ENCODE measurements around the gene PLCB1. TPM values are rescaled to one million over a fixed set of nuclear protein-coding genes. Genes with fewer than 3 reads are reported as not detected.
"Not testable (repeated sequence)": the region's sequence is repeated elsewhere in the genome, so short reads cannot be mapped to it uniquely, and the experiment has no call there.

Gene PLCB1
- polyA plus RNA-seq, 5 donors = 11.8 to 27.1 (median 19.5) TPM

DNA sequence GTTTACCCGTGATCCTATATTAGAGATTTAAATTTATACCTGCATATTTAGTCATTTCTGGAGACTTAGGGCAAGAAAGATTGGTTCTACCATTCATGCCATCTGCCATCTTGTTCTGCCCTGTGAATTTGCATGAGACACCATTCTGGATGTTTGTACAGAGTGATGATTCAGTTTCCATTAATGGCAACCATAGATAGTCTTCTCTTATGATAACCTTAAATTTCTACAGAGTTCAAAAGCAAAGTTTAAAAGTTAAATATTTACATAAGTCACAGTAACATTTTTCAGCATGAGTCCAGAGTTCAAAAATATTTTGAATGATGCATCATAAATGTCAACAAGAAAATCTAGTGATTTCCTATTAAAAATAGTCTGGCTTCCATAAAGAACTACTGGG is 23.2 kb downstream of the PLCB1 start:
- DNase-seq = no peak

DNA sequence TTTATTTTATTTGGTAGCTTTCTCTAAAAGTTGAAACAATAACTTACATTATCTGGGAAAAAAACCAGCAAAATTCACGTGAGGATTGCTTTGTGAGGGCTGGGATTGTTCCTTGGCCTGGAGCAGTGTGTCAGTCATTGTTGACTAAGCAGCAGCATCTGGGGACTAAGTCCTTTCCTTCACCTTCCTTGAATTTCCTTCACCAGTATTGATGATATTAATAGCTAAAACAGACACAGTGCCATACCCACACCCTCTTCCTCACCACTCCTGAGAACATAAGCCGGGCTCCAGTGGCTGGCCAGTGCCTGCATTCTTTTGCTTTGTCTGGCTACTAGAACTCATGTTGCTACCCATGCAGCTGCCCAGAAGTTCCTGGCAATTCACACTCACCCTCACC is 23.7 kb downstream of the PLCB1 start:
- no peak for DNase-seq

DNA sequence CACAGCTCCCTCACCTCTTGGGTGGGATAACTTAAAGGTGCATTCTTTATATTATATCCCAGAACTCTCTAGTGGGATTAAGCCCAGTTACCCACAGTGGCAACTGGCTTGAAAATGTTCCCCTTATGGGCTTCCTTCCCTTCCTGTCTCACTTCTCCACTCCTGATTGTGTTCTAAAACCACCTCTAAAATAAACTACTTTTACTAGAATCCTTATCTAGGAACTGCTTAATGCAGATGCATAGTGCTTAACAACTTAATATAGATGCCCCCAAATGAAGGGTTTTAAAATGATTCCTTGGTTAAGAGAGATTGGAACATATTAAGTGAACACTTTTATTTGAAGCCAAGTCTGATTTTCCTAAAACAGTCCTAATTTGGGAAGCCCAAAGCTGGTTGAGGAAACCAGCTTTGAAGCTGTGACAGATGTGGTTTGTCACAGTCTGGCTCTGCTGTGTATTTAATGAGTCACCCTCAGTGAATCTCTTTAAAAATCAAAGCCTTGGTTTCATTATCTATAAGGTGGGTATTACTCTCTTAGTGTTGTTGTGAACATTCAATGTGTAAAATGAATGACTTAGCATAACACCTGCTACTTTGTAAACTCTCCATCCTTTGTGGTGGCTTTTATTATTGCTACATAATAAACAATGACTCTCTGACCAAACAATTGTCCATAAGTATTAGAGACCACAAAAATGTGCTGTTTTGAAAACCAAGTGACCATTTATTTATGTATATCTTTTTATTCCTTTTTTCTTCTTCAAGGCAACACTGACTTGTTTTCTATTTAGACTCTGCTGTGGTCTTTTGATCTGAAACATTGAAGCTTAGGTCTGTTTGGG is 24.4 kb downstream of the PLCB1 start:
- DNase-seq = no peak

DNA sequence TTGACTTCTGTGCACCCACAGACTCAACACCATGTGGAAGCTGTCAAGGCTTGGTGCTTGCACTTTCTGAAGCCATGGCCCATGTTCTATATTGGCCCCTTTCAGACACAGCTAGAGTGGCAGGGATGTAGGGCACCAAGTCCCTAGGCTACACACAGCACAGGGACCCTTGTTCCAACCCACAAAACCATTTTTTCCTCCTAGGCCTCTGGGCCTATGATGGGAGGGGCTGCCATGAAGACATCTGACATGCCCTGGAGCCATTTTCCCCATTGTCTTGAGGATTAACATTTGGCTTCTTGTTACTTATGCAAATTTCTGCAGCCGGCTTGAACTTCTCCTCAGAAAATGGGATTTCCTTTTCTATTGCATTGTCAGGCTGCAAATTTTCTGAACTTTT is 27.2 kb downstream of the PLCB1 start:
- not testable (repeated sequence) for DNase-seq

DNA sequence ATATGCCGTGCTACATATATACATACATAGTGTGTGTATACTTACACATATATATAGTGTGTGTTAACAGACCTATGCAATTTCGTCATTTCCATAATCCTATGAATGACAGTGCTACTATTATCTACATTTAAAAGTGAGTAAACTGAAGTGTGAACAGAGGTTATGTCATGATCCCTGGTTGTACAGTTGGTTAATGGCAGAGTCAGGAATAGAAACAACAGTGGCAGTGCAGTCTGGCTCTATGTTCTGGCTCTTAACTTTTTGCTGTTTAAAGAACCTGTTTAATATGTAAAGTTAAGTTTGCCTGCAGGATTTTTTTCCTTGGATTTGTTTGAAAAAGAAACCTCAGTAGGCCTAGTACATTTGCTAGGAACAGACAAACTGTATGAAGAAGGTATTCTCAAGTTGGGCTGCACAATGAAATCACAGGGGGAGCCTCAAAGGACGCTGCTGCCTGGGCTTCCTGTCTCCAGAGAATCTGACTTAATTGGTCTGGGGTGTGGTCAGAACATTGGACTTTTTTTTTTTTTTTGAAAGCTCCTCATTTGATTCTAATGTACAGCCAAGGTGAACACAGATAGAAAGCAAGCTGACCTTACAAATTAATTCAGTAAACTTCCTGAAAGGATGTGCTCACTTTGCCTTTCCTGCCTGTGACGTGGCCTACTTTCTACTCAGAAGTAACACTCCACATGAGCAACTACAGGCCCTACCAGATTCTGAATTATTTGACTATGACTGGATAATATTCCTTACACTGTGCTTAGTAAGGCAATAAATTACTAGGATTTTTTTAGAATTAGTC is 29.4 kb downstream of the PLCB1 start:
- DNase-seq = no peak

DNA sequence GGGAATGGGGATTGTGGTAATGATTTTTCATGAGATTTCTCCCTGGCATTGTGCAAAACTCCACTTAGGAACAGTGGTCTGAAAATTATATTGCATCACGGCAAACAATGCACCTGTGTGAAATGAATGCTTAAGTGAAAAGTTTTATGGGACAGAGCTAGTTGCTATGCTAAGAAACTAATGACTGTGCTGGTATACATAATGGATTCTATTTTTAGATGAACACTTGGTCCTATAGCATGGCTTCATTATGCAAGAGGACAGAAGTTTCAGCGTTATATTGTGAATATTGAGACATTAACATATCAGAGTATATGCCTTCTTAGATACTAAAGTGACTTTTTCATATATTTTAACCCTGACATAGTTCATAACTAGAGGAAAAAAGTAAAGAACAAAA is 30.5 kb downstream of the PLCB1 start:
- no peak for DNase-seq

DNA sequence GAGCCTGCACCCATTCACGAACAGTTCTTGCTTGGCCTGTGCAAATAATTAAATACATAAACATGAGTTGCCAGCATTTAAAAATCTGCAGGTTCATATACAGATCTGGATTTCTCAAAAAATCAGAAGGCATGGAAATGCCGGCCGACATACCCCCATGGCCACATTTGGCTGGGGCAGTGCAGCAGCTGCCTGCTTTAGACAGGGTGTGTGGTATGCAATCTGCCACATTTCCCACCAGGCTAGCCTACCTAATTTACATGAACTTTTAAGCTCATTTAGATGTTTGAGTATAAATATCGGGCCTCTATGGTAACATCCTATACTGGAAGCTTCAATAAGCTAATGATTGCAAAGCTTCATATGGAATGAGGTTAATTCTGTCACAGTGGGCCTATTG is 31.5 kb downstream of the PLCB1 start:
- no peak for DNase-seq

DNA sequence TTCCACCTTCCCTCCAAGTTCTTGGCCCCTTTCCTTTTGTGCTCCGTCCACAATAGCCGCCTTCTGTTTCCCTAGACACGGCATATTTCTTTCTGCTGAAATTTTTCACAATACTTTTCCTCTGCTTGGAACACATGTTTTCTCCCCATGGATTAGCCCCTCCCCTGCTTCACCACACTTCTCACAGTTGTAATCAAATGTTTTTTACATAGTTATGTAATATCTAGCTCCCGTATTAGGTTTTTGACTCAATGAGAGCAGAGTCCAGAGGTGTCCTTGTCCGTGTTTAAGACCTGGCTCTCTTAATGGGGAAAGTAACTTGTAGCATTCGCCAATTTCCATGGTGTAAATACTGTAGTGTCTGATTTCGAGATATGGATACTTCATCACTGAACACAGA is 34.7 kb downstream of the PLCB1 start:
- DNase-seq = no peak

DNA sequence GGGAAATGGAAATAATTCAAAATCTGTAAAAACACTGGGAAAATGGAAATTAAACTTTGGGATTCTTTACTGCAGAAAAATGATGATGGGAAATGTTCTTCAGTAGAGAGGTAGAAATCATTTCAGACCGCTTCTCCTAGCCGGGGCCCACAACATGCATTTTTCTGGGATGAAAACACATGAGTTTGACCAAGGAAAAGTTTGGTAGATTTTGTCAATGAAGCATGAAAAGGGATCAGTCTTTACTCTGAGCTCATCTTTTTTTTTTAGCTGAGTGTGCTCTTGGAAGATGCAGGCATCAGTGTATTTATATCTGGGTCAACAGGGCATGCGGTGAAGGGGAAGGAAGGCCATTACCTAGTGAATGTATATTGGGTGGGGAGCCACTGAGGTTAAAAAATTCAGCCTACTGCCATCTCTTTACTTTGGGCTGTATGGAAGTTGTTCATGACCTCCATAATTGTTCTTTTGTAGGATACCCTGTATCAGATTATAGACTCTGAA is 36.8 kb downstream of the PLCB1 start:
- no peak for DNase-seq

DNA sequence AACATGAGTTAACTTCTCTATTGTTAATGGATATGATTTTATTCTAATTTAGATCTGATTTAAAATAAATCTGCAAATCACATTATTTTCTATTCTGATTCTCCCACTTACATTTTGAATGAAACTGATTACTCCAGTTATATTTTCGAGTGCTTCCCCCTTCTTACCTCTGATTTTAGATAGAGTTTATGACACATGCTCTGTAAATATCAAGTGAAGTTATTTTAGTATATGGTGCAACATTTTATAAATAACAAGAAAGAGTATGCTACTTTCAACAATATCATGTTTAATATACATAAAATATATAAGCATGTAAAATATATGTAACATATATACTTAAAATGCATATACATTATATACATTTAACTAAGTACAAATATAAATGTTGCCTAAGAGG is 38.9 kb downstream of the PLCB1 start:
- DNase-seq = no peak

DNA sequence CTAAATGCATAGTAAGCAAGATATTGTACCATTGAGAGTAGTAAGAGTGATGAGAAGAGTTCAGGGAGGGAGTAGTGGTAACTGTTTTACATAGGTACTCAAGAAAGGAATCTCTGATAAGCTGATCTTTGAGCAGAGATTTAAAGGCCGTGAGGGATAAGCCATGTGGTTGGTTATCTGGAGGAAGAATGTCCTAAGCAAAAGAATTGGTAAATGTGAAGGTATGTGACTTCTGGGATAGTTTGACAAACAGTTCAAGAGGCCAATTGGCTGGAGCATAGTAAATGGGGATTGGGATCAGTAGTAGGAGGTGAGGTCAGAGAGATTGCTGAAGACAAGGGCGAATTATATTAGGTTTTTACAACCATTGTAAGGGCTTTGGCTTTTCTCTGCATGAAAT is 40.1 kb downstream of the PLCB1 start:
- no peak for DNase-seq

DNA sequence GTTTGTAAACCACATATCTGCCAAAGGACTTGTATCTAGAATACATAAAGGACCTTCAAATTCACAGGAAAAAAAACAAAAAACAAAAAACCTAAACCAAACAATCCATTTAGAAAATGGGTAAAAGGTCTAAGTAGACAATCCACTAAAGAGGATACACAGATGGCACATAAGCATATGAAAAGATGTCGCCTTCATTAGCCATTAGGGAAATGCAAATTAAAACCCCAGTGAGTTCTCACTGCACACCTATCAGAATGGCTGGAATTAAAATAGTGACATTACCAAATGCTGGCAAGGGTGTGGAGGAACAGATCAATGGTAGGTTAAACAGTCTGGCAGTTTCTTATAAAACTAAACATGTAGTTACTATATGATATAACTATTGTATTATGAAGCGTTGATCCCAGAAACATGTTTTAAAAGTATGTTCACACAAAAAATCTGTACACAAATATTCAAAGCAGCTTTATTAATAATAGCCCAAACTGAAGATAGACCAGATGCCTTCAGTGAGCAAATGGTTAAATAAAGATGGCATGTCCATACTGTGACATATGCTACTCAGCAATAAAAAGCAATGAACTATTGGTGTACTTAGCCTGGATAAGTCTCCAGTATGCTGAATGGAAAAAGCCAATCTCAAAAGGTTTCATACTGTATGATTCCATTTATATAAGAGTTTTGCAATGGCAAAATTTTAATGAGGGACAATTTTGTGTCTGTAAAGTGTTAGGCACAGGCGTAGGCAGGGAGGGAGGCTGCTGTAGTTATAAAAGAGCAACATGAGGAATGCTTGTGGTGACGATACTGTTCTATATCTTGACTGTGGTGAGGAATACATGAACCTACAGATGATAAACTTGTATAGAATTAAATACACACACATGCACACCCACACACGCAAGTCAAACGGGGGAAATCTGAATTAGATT is 43.9 kb downstream of the PLCB1 start:
- no peak for DNase-seq

DNA sequence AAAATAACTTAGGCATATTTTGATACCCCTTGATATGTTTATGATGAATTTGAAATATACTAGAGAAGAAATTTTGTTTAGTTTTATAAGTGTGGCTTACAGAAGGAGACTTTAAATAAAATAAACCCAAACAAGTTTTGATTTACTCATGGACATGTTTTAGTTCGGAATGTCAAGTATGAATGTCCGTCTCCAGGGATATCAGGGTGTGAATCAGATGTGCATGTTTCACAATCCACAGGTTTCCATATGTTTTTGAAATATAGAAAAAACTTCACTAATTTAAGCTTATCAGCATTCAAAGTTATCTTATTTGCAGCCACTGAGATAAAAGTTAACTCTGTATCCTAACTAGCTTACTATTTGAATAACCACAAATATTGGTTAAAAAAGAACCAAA is 51.5 kb downstream of the PLCB1 start:
- DNase-seq = no peak

DNA sequence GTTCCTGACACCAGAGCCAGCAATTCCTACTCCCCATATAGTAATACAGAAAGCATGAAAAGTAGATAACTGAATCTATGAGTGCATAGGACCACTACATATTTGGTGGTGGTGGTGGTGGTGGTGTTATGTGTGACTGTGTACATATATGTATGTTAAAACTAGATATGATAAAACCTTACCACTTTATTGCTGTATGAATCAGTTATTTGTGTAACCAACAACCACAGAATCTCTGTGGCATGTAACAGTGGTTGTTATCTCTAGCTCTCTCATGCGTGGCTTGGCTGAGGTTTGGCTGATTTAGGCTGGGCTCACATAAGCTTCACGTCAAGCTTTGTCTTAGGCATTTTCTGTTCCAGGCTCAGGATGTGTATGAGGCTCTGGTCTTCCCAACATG is 55.7 kb downstream of the PLCB1 start:
- DNase-seq = no peak

DNA sequence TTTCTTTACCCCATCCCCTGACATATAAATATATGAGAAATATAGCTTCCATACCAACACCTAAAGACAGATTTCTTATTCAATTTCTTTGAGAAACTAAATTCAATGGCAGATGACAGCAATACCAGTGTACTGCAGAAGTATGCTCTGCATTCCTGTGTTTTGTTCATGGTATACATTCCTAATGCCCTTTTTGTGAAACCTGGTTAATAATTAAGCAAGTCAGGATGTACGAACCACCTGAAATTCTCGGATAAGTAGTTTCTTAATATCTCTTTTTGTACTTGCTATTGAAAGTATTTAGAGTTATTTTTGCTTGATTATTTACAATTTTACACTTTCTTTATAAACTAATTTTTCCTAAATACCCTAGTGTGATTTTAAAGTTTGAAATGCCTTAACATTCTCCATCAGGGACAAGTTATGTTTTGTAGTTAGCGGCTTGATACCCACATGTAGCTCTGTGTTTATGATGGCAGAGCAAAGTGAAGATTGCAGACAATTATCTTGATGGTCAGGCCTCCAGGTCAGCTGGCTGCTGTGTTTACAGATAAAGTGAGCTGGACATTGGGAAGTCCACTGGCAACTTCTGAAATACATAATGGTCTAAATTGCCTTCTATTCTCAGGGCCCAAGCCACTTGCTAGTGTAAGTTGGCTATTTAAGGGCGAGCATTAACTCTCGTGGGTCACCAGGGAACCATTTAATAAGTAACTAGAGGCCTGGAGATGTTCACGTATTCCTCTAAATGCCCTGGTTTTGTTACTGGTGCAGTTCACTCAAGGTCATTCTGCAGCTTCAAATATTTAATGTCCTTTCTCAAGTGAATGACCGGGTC is 58.2 kb downstream of the PLCB1 start:
- no peak for DNase-seq

DNA sequence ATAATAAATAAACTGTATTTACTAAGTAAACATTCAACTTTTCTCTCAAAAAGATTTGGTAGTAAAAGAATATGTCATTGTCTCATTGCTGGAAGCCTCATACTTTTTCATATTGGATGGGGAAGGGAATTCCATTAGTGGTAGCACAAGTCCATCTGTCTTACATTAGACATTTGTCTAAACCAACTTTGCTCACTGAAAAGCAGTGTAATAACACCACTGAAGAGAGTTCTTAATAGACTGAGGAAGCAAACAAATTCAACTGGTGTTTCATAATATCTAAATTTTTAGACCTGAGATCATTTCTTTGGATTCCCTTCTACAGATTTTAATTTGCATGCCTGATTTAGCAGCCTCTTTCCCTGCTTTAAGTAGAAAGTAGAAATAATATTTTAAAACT is 62.7 kb downstream of the PLCB1 start:
- DNase-seq = no peak

DNA sequence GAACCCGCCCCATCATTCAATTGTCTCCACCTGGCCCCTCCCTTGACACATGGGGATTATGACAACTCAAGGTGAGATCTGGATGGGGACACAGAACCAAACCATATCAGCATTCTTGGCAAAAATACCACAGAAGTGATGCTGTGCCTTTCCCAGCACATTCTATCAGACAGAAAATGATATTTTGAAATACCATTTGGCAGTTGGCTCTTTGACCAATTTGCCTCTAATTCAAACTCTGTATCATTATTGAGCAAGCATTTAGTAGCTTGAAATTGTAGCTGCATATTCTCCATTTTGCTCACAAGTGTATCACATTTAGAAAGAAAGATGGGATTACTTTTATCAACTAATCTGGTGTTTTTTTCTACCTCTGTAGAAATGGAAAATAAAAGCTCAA is 64.0 kb downstream of the PLCB1 start:
- no peak for DNase-seq

DNA sequence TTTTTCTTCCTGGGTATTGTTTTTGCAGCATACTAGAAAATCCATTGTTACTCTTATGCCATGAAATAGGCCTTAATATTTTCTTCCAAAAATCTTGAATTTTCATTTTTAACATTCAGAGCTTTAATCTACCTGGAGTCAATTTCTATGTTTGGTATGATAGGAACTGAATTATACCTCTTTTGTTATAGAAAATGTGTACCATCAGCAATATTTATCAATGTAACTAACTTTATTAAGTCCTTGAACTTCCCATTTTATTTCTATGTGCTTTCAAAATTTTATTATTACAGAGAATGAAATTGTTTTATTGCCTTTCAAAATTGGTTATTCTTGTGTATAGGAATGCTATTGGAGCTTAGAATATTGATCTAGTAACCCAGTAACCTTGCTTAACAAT is 68.2 kb downstream of the PLCB1 start:
- no peak for DNase-seq

DNA sequence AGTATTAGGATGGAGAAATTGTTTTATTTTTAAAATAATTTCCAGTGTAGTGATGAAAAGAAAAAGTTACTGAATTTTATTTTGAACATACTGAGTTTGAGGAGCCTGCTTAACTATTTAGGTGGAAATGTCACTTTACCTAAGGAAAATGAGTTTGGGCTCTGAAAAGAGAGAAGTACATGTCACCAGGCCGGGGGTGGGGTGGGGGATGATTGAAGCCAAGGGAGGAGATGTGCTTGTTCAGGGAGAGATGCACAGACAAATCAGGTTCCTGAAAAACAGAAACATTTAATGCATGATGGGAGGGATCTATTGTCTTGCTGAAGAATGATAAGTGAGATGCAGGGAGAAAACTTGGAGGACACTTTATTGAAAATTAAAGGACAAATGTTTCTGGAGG is 71.3 kb downstream of the PLCB1 start:
- no peak for DNase-seq

DNA sequence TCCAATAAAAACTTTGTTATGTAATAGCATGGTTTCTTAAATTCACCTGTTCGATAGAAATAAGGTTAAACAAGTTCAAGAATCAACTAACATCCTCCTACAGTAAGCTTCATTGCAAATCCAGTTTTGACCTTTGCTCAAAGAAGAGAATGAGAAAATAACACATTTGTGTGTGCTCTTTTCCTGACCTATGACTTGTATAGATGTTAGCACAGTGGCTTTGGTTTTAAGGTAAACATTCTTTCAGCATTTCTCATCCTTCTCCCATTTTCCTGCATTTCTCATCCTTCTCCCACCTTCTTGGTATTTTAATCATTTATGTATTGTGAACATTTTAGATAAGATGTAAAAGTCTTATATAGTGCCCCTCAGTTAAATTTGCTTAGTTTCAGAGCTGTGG is 73.9 kb downstream of the PLCB1 start:
- no peak for DNase-seq

DNA sequence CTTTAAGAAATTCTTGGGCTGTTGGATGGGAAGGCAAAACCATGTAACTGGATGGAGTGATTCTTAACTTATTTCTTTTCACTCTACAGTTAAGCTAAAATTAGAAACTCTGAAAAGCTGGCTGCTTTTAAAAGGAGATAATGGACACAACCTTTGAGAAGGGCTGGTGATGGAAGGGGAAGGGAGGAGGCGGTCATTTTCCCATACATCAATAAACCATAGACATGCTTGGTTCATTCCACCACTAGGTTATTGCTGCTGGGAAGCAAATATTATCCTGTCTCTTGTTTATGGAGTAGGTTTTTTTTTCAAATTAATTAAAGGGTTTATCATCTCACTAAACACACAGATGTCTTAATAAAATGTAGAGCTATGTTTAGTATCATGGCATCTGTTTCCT is 76.2 kb downstream of the PLCB1 start:
- no peak for DNase-seq

All from right lung (tissue), 5 donors.